Stimulated activated CD4-positive, alpha-beta T cell treated with anti-CD3 and anti-CD28 coated beads, Interleukin-2, amount 100 ng/mL, for 48 hours (primary cell): Measurements from ENCODE around the gene ZBED6.
"Not testable (repeated sequence)": the region's sequence is repeated elsewhere in the genome, so short reads cannot be mapped to it uniquely, and the experiment has no call there.

Experiments used
- DNase-seq, 2 donors: peaks; one replicate each; pipeline ENCODE4 v3.0.0-alpha.2; 2020

ZBED6 gene

GRCh38 chr1:203795441-203796235 lies at the start of gene ZBED6, which contains the start of gene ZC3H11A:
ZBED6 (plus strand) TSS chr1:203795623; CDS start chr1:203797523, 1,900 bp downstream.
ZC3H11A (plus strand) TSS chr1:203795623; CDS start chr1:203817071, 21,448 bp downstream.
- peak; percentile 94 to 96 for DNase-seq

GRCh38 chr1:203746281-203746680 lies 49.1 kb upstream of the ZBED6 start:
- DNase-seq: no peak

GRCh38 chr1:203751051-203751450 lies 44.4 kb upstream of the ZBED6 start:
- no peak for DNase-seq

GRCh38 chr1:203751618-203752361 lies 43.6 kb upstream of the ZBED6 start:
- not testable (repeated sequence) for DNase-seq

GRCh38 chr1:203754455-203754864 lies 41.0 kb upstream of the ZBED6 start:
- DNase-seq: no peak

GRCh38 chr1:203756036-203756435 lies 39.4 kb upstream of the ZBED6 start:
- DNase-seq: no peak

GRCh38 chr1:203758749-203759148 lies 36.7 kb upstream of the ZBED6 start:
- not testable (repeated sequence) for DNase-seq

- DNase-seq: no peak
Measured at GRCh38 chr1:203760506-203760905, 34.9 kb upstream of the ZBED6 start.

- DNase-seq: not testable (repeated sequence)
Measured at GRCh38 chr1:203761958-203762357, 33.5 kb upstream of the ZBED6 start.

- no peak for DNase-seq
Measured at GRCh38 chr1:203763505-203763904, 31.9 kb upstream of the ZBED6 start.

GRCh38 chr1:203764105-203765028 lies 31.1 kb upstream of the ZBED6 start:
- DNase-seq: no peak

- peak; percentile 59 to 62 for DNase-seq
Measured at GRCh38 chr1:203765029-203765837, 30.2 kb upstream of the ZBED6 start, which contains the start of gene LAX1. LAX1 (plus strand) TSS chr1:203765183; CDS start chr1:203765566, 383 bp downstream.

GRCh38 chr1:203768256-203768655 lies 27.2 kb upstream of the ZBED6 start:
- no peak for DNase-seq

- DNase-seq: no peak
Measured at GRCh38 chr1:203769505-203770343, 25.7 kb upstream of the ZBED6 start.

GRCh38 chr1:203771901-203772301 lies 23.5 kb upstream of the ZBED6 start:
- no peak for DNase-seq

- no peak for DNase-seq
Measured at GRCh38 chr1:203772836-203773235, 22.6 kb upstream of the ZBED6 start.

- DNase-seq: no peak
Measured at GRCh38 chr1:203776636-203777035, 18.8 kb upstream of the ZBED6 start.

- DNase-seq: no peak
Measured at GRCh38 chr1:203777596-203777995, 17.8 kb upstream of the ZBED6 start.

- DNase-seq: no peak
Measured at GRCh38 chr1:203778146-203778545, 17.3 kb upstream of the ZBED6 start.

GRCh38 chr1:203778789-203779188 lies 16.6 kb upstream of the ZBED6 start:
- no peak for DNase-seq

- DNase-seq: no peak
Measured at GRCh38 chr1:203781962-203782361, 13.5 kb upstream of the ZBED6 start.
